ENCODE measurements around the gene CHD2. TPM values are rescaled to one million over a fixed set of nuclear protein-coding genes. Genes with fewer than 3 reads are reported as not detected.

Gene CHD2
- total RNA-seq, 1 experiment from 2014 or later = 85.0 TPM

- Histone ChIP-seq H3K4me3 (ENCODE audit: low read depth, low read length) (no peak overlapping the region), H3K9me3 (0 out of 2 replicates have a peak, but pooled peaks cover 6% of the 10 kb centered on the region), H3K36me3 (ENCODE audit: control insufficient read depth, insufficient read depth, low read length) (no peaks in the 10 kb centered on the region), H3K4me1 (no peaks in the 10 kb centered on the region), H3K27me3 (replicated peaks; ENCODE audit: control insufficient read depth, insufficient read depth, low read length) (no peaks in the 10 kb centered on the region)
- CTCF ChIA-PET = no interaction called here
- H3K4me3 Mint-ChIP-seq (ENCODE audit: unreplicated experiment) = no peak overlapping the region
- no peak for DNase-seq
- TF ChIP-seq, protein P1, sequence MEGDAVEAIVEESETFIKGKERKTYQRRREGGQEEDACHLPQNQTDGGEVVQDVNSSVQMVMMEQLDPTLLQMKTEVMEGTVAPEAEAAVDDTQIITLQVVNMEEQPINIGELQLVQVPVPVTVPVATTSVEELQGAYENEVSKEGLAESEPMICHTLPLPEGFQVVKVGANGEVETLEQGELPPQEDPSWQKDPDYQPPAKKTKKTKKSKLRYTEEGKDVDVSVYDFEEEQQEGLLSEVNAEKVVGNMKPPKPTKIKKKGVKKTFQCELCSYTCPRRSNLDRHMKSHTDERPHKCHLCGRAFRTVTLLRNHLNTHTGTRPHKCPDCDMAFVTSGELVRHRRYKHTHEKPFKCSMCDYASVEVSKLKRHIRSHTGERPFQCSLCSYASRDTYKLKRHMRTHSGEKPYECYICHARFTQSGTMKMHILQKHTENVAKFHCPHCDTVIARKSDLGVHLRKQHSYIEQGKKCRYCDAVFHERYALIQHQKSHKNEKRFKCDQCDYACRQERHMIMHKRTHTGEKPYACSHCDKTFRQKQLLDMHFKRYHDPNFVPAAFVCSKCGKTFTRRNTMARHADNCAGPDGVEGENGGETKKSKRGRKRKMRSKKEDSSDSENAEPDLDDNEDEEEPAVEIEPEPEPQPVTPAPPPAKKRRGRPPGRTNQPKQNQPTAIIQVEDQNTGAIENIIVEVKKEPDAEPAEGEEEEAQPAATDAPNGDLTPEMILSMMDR (IDR thresholded peaks at IDR 0.05; ENCODE audit: insufficient read depth in 1 of 2, low read depth in 1 of 2, low read length in 1 of 2, severe bottlenecking in 1 of 2, unreplicated experiment in 1 of 2) = no peak
- no TSS peak for BruUV-seq (replicated peaks)
- H3K4me1 Mint-ChIP-seq (ENCODE audit: low read depth, unreplicated experiment) = no peaks in the 10 kb centered on the region
- peaks cover 27% of the 10 kb centered on the region for H3K36me3 Mint-ChIP-seq (ENCODE audit: insufficient read depth, unreplicated experiment)
- intact Hi-C loops (cut with micrococcal nuclease; ENCODE audit: unreplicated experiment) = no loop called here
- POLR2A ChIA-PET = no interaction called here
- H3K9me3 Mint-ChIP-seq (ENCODE audit: unreplicated experiment) = peaks cover 12% of the 10 kb centered on the region
- no peak overlapping the region for H3K27ac Mint-ChIP-seq (ENCODE audit: unreplicated experiment)
- H3K27me3 Mint-ChIP-seq (ENCODE audit: insufficient read depth, unreplicated experiment) = no peaks in the 10 kb centered on the region
Measured at GRCh38 chr15:93049233-93049632, 149.1 kb downstream of the CHD2 start.

GRCh38 chr15:93049914-93050578 lies 149.9 kb downstream of the CHD2 start:
- no TSS peak for BruUV-seq (replicated peaks)
- DNase-seq = no peak
- CTCF ChIA-PET = no interaction called here
- POLR2A ChIA-PET = interaction anchor here (0.6 kb wide), 1 partner anchor 9 kb away, joined by 7 read pairs; no protein-coding TSS in a partner anchor
- no peak overlapping the region for H3K4me3 ChIP-seq (ENCODE audit: low read depth, low read length)
- Mint-ChIP-seq H3K4me1 (ENCODE audit: low read depth, unreplicated experiment) (no peaks in the 10 kb centered on the region), H3K36me3 (ENCODE audit: insufficient read depth, unreplicated experiment) (peaks cover 22% of the 10 kb centered on the region), H3K9me3 (ENCODE audit: unreplicated experiment) (peaks cover 12% of the 10 kb centered on the region), H3K27ac (ENCODE audit: unreplicated experiment) (no peak overlapping the region), H3K4me3 (ENCODE audit: unreplicated experiment) (no peak overlapping the region), H3K27me3 (ENCODE audit: insufficient read depth, unreplicated experiment) (no peaks in the 10 kb centered on the region)
- no peaks in the 10 kb centered on the region for H3K4me1 ChIP-seq
- no peaks in the 10 kb centered on the region for H3K36me3 ChIP-seq (ENCODE audit: control insufficient read depth, insufficient read depth, low read length)
- H3K27me3 ChIP-seq (replicated peaks; ENCODE audit: control insufficient read depth, insufficient read depth, low read length) = no peaks in the 10 kb centered on the region
- TF ChIP-seq, protein P1 (IDR thresholded peaks at IDR 0.05; ENCODE audit: insufficient read depth in 1 of 2, low read depth in 1 of 2, low read length in 1 of 2, severe bottlenecking in 1 of 2, unreplicated experiment in 1 of 2) = no peak
- 0 out of 2 replicates have a peak, but pooled peaks cover 6% of the 10 kb centered on the region for H3K9me3 ChIP-seq
- intact Hi-C loops (cut with micrococcal nuclease; ENCODE audit: unreplicated experiment) = no loop called here

DNA sequence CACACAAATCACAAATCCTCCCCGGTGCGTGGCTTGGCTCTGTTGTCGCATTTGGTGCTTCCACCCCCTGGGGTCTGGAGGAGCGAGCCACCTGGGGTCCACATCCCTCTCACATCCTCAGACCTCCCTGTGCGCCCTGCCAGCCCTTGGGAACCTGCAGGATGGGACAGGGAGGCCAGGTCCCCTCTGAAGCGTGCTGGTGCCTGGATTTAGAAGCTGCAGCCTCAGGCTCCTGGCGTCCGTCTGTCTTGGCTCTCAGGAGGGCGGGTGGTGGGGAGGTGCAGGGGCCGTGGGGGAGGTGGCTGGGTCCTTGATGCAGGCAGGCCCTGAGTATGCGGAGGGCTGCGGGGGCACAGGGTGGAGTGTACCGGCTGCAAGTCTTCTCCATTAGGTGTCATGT lies 150.5 kb downstream of the CHD2 start:
- peaks cover 11% of the 10 kb centered on the region for H3K9me3 Mint-ChIP-seq (ENCODE audit: unreplicated experiment)
- Histone ChIP-seq H3K4me1 (no peaks in the 10 kb centered on the region), H3K36me3 (ENCODE audit: control insufficient read depth, insufficient read depth, low read length) (no peaks in the 10 kb centered on the region), H3K27me3 (replicated peaks; ENCODE audit: control insufficient read depth, insufficient read depth, low read length) (no peaks in the 10 kb centered on the region), H3K4me3 (ENCODE audit: low read depth, low read length) (no peak overlapping the region), H3K9me3 (0 out of 2 replicates have a peak, but pooled peaks cover 6% of the 10 kb centered on the region)
- no TSS peak for BruUV-seq (replicated peaks)
- peaks cover 17% of the 10 kb centered on the region for H3K36me3 Mint-ChIP-seq (ENCODE audit: insufficient read depth, unreplicated experiment)
- H3K27me3 Mint-ChIP-seq (ENCODE audit: insufficient read depth, unreplicated experiment) = no peaks in the 10 kb centered on the region
- no peak overlapping the region for H3K4me3 Mint-ChIP-seq (ENCODE audit: unreplicated experiment)
- ChIA-PET CTCF (no interaction called here), POLR2A (interaction anchor here (0.6 kb wide), 1 partner anchor 9 kb away, joined by 7 read pairs; no protein-coding TSS in a partner anchor)
- TF ChIP-seq, protein P1 (IDR thresholded peaks at IDR 0.05; ENCODE audit: insufficient read depth in 1 of 2, low read depth in 1 of 2, low read length in 1 of 2, severe bottlenecking in 1 of 2, unreplicated experiment in 1 of 2) = no peak
- H3K27ac Mint-ChIP-seq (ENCODE audit: unreplicated experiment) = no peak overlapping the region
- intact Hi-C loops (cut with micrococcal nuclease; ENCODE audit: unreplicated experiment) = no loop called here
- no peaks in the 10 kb centered on the region for H3K4me1 Mint-ChIP-seq (ENCODE audit: low read depth, unreplicated experiment)
- no peak for DNase-seq

Data from Caco-2 (cell line).